HEK293T (cell line): Measurements from ENCODE around the gene KY.

ENCODE experiments used
- ARNT ChIP-seq: fragments of 450-650 bp; IDR thresholded peaks from 2 replicates; pipeline ENCODE4 v1.6.1; 2017; ENCODE audit warnings: mild to moderate bottlenecking
- ELF4 ChIP-seq: fragments of 450-650 bp; IDR thresholded peaks from 2 replicates; pipeline ENCODE4 v1.6.1; 2017; ENCODE audit warnings: antibody characterized with exemption
- FOXK2 ChIP-seq: fragments of 450-650 bp; IDR thresholded peaks from 2 replicates; pipeline ENCODE4 v1.6.1; 2016; ENCODE audit warnings: mild to moderate bottlenecking
- FOXM1 ChIP-seq: fragments of 450-650 bp; IDR thresholded peaks from 2 replicates; pipeline ENCODE4 v1.6.1; 2017; ENCODE audit warnings: mild to moderate bottlenecking, borderline replicate concordance
- LEF1 ChIP-seq: fragments of 450-650 bp; IDR thresholded peaks from 2 replicates; pipeline ENCODE4 v1.6.1; 2017; ENCODE audit warnings: mild to moderate bottlenecking, borderline replicate concordance
- NFRKB ChIP-seq: fragments of 450-650 bp; IDR thresholded peaks from 2 replicates; pipeline ENCODE4 v1.6.1; 2016; ENCODE audit warnings: mild to moderate bottlenecking, moderate library complexity
- PKNOX1 ChIP-seq: fragments of 450-650 bp; IDR thresholded peaks from 2 replicates; pipeline ENCODE4 v1.6.1; 2016
- SP1 ChIP-seq: fragments of 450-650 bp; IDR thresholded peaks from 2 replicates; pipeline ENCODE4 v1.6.1; 2017
- TARDBP ChIP-seq: fragments of 450-650 bp; IDR thresholded peaks from 2 replicates; pipeline ENCODE4 v1.6.1; 2016

- no peak for TF ChIP-seq NFRKB
- TF ChIP-seq TARDBP: no peak
- no peak for TF ChIP-seq SP1
- no peak for TF ChIP-seq ARNT
- no peak for TF ChIP-seq PKNOX1
- no peak for TF ChIP-seq ELF4
- no peak for TF ChIP-seq FOXK2
- no peak for TF ChIP-seq FOXM1
- no peak for TF ChIP-seq LEF1
Observed at GRCh38 chr3:134609821-134610431, 40.9 kb downstream of the KY start.
